MM.1S (cell line): ENCODE data around the gene EVX2.

Source experiments
- EZH2 ChIP-seq: fragments of 300-600 bp; sonication (generic); optimal IDR thresholded peaks from 2 replicates; pipeline ENCODE3; 2017; ENCODE audit warnings: low read depth, mild to moderate bottlenecking, antibody characterized with exemption, low read length, mixed read lengths
- EZH2phosphoT487 ChIP-seq: fragments of 300-600 bp; sonication (generic); IDR thresholded peaks from 2 replicates; pipeline ENCODE4 v1.6.1; 2018; ENCODE audit warnings: antibody characterized with exemption, low read length
- TF ChIP-seq, protein P1 (sequence below): fragments of 300-600 bp; sonication (generic); IDR thresholded peaks from 2 replicates; pipeline ENCODE4 v1.5.1; 2016; ENCODE audit warnings: antibody characterized with exemption, low read length, mixed read lengths

DNA sequence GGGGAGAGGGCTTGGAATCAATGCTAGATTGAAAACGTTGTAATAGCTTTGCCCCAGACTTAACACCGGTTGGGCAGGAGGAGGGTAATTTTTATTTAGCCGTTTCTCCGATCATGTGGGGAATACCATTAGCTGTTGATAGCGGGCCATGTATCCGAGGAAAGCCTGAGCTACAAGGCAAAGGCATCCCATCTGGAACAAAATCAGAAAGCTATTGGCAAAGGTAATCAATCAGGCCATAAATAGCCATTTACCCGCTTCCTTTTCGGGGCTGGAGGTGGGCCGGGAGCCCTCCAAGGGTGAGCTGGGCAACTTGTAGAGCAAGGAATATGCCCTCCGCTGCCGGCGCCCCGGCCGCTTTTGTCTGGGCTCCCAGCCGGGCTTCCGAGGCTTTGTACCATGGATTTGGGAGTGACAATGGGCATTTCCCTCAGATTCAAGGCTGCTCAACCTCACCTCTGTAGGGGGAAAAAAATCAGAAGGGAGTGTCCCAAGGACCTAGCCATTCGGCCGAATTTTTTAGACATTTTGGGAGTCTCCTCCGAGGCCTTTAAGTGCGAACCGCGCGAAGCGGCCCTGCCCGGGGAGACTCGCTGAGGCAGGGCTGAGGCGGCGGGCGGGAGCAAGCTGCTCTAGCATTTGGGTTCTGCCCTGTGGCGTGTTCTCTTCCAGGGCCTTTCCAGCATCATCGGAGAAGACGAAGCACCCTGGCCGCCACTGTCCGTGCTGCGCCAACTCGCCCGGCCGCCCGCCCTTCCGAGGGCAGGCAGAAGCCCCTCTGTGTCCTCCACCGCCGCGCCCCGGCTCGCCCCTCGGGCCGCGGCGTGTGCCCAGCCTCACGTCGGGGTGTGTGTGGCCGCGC lies 37.7 kb upstream of the EVX2 start:
- TF ChIP-seq, protein P1, sequence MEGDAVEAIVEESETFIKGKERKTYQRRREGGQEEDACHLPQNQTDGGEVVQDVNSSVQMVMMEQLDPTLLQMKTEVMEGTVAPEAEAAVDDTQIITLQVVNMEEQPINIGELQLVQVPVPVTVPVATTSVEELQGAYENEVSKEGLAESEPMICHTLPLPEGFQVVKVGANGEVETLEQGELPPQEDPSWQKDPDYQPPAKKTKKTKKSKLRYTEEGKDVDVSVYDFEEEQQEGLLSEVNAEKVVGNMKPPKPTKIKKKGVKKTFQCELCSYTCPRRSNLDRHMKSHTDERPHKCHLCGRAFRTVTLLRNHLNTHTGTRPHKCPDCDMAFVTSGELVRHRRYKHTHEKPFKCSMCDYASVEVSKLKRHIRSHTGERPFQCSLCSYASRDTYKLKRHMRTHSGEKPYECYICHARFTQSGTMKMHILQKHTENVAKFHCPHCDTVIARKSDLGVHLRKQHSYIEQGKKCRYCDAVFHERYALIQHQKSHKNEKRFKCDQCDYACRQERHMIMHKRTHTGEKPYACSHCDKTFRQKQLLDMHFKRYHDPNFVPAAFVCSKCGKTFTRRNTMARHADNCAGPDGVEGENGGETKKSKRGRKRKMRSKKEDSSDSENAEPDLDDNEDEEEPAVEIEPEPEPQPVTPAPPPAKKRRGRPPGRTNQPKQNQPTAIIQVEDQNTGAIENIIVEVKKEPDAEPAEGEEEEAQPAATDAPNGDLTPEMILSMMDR = no peak
- TF ChIP-seq EZH2 (no peak), EZH2phosphoT487 (no peak)
